HG03460 (cell line): ENCODE measurements around the gene JDP2.
"Not testable (repeated sequence)": the region's sequence is repeated elsewhere in the genome, so short reads cannot be mapped to it uniquely, and the experiment has no call there.

Source experiments
- ATAC-seq: cut with Tn5 transposase; IDR thresholded peaks from one replicate; pipeline ENCODE4 v1.9.1; 2021; ENCODE audit not compliant: unreplicated experiment

Gene JDP2

GRCh38 chr14:75427482-75428229, at the start of gene JDP2:
Gene JDP2 (plus strand): TSS chr14:75428022. CDS start chr14:75437921, 9,899 bp downstream.
- peak; percentile 32 for ATAC-seq

- no peak for ATAC-seq
These were observed 48.4 kb upstream of the JDP2 start for GRCh38 chr14:75379246-75379929.

- ATAC-seq = no peak
These were observed 47.9 kb upstream of the JDP2 start for GRCh38 chr14:75379930-75380270.

GRCh38 chr14:75380656-75381055, 47.2 kb upstream of the JDP2 start:
- no peak for ATAC-seq

- ATAC-seq = no peak
These were observed 46.2 kb upstream of the JDP2 start for GRCh38 chr14:75381642-75382041.

- not testable (repeated sequence) for ATAC-seq
These were observed 44.6 kb upstream of the JDP2 start for GRCh38 chr14:75383219-75383618.

- no peak for ATAC-seq
These were observed 44.1 kb upstream of the JDP2 start for GRCh38 chr14:75383721-75384120.

GRCh38 chr14:75389679-75390078, 38.1 kb upstream of the JDP2 start:
- ATAC-seq = no peak

GRCh38 chr14:75390183-75390582, 37.6 kb upstream of the JDP2 start:
- no peak for ATAC-seq

GRCh38 chr14:75391953-75392352, 35.9 kb upstream of the JDP2 start:
- ATAC-seq = no peak

GRCh38 chr14:75392686-75393641, 34.9 kb upstream of the JDP2 start:
- no peak for ATAC-seq

- ATAC-seq = no peak
These were observed 34.0 kb upstream of the JDP2 start for GRCh38 chr14:75393794-75394193.

GRCh38 chr14:75395862-75396261, 32.0 kb upstream of the JDP2 start:
- ATAC-seq = no peak

- ATAC-seq = no peak
These were observed 28.5 kb upstream of the JDP2 start for GRCh38 chr14:75399321-75399720.

- ATAC-seq = no peak
These were observed 27.7 kb upstream of the JDP2 start for GRCh38 chr14:75399843-75400775.

GRCh38 chr14:75401361-75401760, 26.5 kb upstream of the JDP2 start:
- no peak for ATAC-seq

GRCh38 chr14:75402867-75403413, 24.9 kb upstream of the JDP2 start:
- ATAC-seq = no peak

GRCh38 chr14:75404847-75405246, 23.0 kb upstream of the JDP2 start:
- ATAC-seq = no peak

GRCh38 chr14:75406102-75406501, 21.7 kb upstream of the JDP2 start:
- ATAC-seq = no peak

GRCh38 chr14:75406856-75407255, 21.0 kb upstream of the JDP2 start:
- no peak for ATAC-seq
